ENCODE results near the gene SRY. TPM values are rescaled to one million over a fixed set of nuclear protein-coding genes. Genes with fewer than 3 reads are reported as not detected.

Gene SRY
- total and polyA plus RNA-seq, 10 of the 15 experiments (the other 5 are each of a cell fraction or from before 2014, with no cell fraction given): not detected

DNA sequence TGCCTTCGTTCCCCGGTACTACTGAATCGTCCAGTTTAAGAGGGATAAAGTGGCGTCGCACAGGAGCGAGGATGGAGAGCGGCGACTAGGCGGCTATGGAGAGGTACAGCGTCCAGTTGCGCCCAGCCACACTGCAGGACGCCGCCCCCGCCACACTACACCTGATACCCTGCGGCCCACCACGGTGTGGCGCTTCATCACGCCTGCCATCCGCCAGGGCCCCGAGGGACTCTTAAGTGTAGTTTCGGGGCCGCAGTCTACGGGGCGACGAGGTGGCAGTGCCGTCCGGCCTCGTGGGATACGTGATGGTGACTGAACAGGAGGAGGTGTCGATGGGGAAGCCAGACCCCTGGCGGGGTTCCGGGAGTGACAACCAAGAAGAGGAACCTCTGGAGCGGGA, 2.3 kb upstream of the SRY start (continued):
- TF ChIP-seq, protein P1, sequence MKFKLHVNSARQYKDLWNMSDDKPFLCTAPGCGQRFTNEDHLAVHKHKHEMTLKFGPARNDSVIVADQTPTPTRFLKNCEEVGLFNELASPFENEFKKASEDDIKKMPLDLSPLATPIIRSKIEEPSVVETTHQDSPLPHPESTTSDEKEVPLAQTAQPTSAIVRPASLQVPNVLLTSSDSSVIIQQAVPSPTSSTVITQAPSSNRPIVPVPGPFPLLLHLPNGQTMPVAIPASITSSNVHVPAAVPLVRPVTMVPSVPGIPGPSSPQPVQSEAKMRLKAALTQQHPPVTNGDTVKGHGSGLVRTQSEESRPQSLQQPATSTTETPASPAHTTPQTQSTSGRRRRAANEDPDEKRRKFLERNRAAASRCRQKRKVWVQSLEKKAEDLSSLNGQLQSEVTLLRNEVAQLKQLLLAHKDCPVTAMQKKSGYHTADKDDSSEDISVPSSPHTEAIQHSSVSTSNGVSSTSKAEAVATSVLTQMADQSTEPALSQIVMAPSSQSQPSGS (IDR thresholded peaks at IDR 0.05; ENCODE audit: low read length): no peak
- no peak for TF ChIP-seq ZNF217 (IDR thresholded peaks at IDR 0.05)

DNA sequence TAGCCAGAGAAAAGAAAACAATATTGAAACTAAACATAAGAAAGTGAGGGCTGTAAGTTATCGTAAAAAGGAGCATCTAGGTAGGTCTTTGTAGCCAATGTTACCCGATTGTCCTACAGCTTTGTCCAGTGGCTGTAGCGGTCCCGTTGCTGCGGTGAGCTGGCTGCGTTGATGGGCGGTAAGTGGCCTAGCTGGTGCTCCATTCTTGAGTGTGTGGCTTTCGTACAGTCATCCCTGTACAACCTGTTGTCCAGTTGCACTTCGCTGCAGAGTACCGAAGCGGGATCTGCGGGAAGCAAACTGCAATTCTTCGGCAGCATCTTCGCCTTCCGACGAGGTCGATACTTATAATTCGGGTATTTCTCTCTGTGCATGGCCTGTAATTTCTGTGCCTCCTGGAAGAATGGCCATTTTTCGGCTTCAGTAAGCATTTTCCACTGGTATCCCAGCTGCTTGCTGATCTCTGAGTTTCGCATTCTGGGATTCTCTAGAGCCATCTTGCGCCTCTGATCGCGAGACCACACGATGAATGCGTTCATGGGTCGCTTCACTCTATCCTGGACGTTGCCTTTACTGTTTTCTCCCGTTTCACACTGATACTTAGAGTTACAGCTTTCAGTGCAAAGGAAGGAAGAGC, 488 bp downstream of the SRY start:
- Histone ChIP-seq H3K36me3 (ENCODE audit: control insufficient read depth in 2 of 2, insufficient read depth in 2 of 2, low read length in 1 of 2) (no peaks in the 10 kb centered on the region), H3K27me3 (replicated peaks in 1 of 2; ENCODE audit: control insufficient read depth in 2 of 2, insufficient read depth in 2 of 2, low read length in 1 of 2) (no peaks in the 10 kb centered on the region), H3K27ac (ENCODE audit: control insufficient read depth, insufficient read depth) (no peak overlapping the region), H3K4me2 (ENCODE audit: control insufficient read depth, insufficient read depth) (no peak overlapping the region), H3K4me3 (no peak overlapping the region), H3K4me1 (ENCODE audit: control insufficient read depth, insufficient read depth, low read length) (no peaks in the 10 kb centered on the region), H3K79me2 (ENCODE audit: control insufficient read depth, insufficient read depth, low read length) (no peaks in the 10 kb centered on the region), H3K9ac (ENCODE audit: control insufficient read depth, insufficient read depth, low read length) (no peak overlapping the region), H4K20me1 (ENCODE audit: control insufficient read depth, insufficient read depth) (no peaks in the 10 kb centered on the region), H2AFZ (ENCODE audit: control insufficient read depth, low read depth, low read length) (no peak overlapping the region), H3K9me3 (replicated peaks; ENCODE audit: control insufficient read depth, insufficient read depth, low read length) (no peaks in the 10 kb centered on the region)
- ChIA-PET SMC1A (ENCODE audit: uncharacterized antibody, unreplicated experiment) (no interaction called here), CTCF (no interaction called here), RAD21 (ENCODE audit: unreplicated experiment) (no interaction called here), POLR2A (no interaction called here)
- no CpG with 5 or more reads among the region's 28 CpGs for WGBS (ENCODE audit: insufficient coverage, insufficient replicate concordance, low lambda C conversion rate, missing lambda C conversion rate)
- FAIRE-seq (no peak), DNase-seq (ENCODE audit: low read depth, low spot score) (no peak), ATAC-seq (no peak)
- intact Hi-C loops (cut with micrococcal nuclease; ENCODE audit: unreplicated experiment) (no loop called here), in situ Hi-C loops (cut with MboI) (no loop called here)
- no TSS peak for BruUV-seq (replicated peaks)
- TF ChIP-seq, protein P2, sequence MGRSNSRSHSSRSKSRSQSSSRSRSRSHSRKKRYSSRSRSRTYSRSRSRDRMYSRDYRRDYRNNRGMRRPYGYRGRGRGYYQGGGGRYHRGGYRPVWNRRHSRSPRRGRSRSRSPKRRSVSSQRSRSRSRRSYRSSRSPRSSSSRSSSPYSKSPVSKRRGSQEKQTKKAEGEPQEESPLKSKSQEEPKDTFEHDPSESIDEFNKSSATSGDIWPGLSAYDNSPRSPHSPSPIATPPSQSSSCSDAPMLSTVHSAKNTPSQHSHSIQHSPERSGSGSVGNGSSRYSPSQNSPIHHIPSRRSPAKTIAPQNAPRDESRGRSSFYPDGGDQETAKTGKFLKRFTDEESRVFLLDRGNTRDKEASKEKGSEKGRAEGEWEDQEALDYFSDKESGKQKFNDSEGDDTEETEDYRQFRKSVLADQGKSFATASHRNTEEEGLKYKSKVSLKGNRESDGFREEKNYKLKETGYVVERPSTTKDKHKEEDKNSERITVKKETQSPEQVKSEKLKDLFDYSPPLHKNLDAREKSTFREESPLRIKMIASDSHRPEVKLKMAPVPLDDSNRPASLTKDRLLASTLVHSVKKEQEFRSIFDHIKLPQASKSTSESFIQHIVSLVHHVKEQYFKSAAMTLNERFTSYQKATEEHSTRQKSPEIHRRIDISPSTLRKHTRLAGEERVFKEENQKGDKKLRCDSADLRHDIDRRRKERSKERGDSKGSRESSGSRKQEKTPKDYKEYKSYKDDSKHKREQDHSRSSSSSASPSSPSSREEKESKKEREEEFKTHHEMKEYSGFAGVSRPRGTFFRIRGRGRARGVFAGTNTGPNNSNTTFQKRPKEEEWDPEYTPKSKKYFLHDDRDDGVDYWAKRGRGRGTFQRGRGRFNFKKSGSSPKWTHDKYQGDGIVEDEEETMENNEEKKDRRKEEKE (IDR thresholded peaks at IDR 0.05): no peak
- TF ChIP-seq, protein P3, sequence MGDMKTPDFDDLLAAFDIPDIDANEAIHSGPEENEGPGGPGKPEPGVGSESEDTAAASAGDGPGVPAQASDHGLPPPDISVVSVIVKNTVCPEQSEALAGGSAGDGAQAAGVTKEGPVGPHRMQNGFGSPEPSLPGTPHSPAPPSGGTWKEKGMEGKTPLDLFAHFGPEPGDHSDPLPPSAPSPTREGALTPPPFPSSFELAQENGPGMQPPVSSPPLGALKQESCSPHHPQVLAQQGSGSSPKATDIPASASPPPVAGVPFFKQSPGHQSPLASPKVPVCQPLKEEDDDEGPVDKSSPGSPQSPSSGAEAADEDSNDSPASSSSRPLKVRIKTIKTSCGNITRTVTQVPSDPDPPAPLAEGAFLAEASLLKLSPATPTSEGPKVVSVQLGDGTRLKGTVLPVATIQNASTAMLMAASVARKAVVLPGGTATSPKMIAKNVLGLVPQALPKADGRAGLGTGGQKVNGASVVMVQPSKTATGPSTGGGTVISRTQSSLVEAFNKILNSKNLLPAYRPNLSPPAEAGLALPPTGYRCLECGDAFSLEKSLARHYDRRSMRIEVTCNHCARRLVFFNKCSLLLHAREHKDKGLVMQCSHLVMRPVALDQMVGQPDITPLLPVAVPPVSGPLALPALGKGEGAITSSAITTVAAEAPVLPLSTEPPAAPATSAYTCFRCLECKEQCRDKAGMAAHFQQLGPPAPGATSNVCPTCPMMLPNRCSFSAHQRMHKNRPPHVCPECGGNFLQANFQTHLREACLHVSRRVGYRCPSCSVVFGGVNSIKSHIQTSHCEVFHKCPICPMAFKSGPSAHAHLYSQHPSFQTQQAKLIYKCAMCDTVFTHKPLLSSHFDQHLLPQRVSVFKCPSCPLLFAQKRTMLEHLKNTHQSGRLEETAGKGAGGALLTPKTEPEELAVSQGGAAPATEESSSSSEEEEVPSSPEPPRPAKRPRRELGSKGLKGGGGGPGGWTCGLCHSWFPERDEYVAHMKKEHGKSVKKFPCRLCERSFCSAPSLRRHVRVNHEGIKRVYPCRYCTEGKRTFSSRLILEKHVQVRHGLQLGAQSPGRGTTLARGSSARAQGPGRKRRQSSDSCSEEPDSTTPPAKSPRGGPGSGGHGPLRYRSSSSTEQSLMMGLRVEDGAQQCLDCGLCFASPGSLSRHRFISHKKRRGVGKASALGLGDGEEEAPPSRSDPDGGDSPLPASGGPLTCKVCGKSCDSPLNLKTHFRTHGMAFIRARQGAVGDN (IDR thresholded peaks at IDR 0.05): no peak
- TF ChIP-seq POU2F2 (IDR thresholded peaks at IDR 0.05; ENCODE audit: borderline replicate concordance, low read depth, low read length) (no peak), SMC3 (IDR thresholded peaks at IDR 0.05; ENCODE audit: borderline replicate concordance, low read length) (no peak), STAT1 (conservative IDR thresholded peaks at IDR 0.05) (no peak)
- TF ChIP-seq, protein P4, sequence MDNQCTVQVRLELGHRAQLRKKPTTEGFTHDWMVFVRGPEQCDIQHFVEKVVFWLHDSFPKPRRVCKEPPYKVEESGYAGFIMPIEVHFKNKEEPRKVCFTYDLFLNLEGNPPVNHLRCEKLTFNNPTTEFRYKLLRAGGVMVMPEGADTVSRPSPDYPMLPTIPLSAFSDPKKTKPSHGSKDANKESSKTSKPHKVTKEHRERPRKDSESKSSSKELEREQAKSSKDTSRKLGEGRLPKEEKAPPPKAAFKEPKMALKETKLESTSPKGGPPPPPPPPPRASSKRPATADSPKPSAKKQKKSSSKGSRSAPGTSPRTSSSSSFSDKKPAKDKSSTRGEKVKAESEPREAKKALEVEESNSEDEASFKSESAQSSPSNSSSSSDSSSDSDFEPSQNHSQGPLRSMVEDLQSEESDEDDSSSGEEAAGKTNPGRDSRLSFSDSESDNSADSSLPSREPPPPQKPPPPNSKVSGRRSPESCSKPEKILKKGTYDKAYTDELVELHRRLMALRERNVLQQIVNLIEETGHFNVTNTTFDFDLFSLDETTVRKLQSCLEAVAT (IDR thresholded peaks at IDR 0.05): no peak
- TF ChIP-seq, protein P5, sequence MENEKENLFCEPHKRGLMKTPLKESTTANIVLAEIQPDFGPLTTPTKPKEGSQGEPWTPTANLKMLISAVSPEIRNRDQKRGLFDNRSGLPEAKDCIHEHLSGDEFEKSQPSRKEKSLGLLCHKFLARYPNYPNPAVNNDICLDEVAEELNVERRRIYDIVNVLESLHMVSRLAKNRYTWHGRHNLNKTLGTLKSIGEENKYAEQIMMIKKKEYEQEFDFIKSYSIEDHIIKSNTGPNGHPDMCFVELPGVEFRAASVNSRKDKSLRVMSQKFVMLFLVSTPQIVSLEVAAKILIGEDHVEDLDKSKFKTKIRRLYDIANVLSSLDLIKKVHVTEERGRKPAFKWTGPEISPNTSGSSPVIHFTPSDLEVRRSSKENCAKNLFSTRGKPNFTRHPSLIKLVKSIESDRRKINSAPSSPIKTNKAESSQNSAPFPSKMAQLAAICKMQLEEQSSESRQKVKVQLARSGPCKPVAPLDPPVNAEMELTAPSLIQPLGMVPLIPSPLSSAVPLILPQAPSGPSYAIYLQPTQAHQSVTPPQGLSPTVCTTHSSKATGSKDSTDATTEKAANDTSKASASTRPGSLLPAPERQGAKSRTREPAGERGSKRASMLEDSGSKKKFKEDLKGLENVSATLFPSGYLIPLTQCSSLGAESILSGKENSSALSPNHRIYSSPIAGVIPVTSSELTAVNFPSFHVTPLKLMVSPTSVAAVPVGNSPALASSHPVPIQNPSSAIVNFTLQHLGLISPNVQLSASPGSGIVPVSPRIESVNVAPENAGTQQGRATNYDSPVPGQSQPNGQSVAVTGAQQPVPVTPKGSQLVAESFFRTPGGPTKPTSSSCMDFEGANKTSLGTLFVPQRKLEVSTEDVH (IDR thresholded peaks at IDR 0.05; ENCODE audit: low read depth, partially characterized antibody): no peak
